Mammary epithelial cell (primary cell): ENCODE results near the gene SPATA24.

Experiments
- CTCF ChIP-seq, 2 donors: IDR thresholded peaks in 1 of 2; conservative IDR thresholded peaks in 1 of 2; 2 replicates each; pipeline ENCODE4 v1.5.1; 2011 to 2012; ENCODE audit warnings: inconsistent platforms in 2 of 2, low read length in 2 of 2, mild to moderate bottlenecking in 2 of 2, control low read depth in 1 of 2, low read depth in 1 of 2; ENCODE audit not compliant: insufficient read depth in 1 of 2; ENCODE audit errors: extremely low read depth in 1 of 2
- EZH2 ChIP-seq: IDR thresholded peaks from 2 replicates; pipeline ENCODE4 v1.6.1; 2012; ENCODE audit warnings: low read length, inconsistent platforms, borderline replicate concordance

- TF ChIP-seq CTCF (conservative IDR thresholded peaks at IDR 0.05 in 1 of 2, IDR thresholded peaks at IDR 0.05 in 1 of 2; ENCODE audit: extremely low read depth in 1 of 2, insufficient read depth in 1 of 2, low read depth in 1 of 2, low read length in 2 of 2) = no peak
- TF ChIP-seq EZH2 = no peak
These were observed 13.9 kb downstream of the SPATA24 start, which contains the start of gene MZB1 for GRCh38 chr5:139389701-139390638.
